Measurements from ENCODE around the gene SIGLEC9.

SIGLEC9 gene

DNA sequence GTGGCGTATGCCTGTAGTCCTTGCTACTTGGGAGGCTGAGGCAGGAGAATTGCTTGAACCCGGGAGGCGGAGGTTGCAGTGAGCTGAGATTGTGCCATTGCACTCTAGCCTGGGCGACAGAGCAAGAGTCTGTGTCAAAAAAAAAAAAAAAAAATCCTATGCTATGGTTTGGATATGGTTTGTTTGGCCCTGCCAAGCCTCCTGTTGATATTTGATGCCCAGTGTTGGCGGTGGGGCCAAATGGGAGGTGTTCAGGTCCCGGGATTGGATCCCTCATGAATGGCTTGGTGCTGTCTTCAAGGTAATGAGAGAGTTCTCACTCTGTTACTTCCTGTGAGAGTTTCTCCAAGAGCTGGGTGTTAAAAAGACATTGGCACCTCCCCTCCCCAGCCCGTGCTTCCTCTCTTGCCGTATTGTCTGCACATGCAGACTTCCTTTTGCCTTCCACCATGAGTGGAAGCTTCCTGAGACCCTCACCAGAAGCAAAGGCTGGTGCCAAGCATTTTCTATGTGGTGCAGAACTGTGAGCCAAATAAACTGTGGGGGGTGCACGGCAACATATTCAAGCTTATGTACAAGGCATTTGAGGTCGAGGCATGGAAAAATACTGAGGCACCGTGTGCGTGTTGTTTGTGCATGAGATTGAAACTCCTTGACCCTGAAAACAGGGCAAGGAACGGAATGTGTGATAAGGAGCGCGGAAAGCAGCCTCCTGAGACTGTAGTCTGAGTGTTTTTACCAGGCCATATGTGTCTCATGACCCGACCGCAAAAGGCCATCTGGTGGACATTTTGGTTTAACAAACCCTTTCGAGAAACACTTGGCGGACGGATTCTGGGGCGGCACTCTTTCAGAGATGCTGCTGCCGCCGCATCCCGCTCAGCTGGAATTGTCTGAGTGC lies 7.3 kb downstream of the SIGLEC9 start:
- H3K4me3 ChIP-seq (ENCODE audit: low read depth, low read length) = no peak overlapping the region
- TF ChIP-seq, protein P1, sequence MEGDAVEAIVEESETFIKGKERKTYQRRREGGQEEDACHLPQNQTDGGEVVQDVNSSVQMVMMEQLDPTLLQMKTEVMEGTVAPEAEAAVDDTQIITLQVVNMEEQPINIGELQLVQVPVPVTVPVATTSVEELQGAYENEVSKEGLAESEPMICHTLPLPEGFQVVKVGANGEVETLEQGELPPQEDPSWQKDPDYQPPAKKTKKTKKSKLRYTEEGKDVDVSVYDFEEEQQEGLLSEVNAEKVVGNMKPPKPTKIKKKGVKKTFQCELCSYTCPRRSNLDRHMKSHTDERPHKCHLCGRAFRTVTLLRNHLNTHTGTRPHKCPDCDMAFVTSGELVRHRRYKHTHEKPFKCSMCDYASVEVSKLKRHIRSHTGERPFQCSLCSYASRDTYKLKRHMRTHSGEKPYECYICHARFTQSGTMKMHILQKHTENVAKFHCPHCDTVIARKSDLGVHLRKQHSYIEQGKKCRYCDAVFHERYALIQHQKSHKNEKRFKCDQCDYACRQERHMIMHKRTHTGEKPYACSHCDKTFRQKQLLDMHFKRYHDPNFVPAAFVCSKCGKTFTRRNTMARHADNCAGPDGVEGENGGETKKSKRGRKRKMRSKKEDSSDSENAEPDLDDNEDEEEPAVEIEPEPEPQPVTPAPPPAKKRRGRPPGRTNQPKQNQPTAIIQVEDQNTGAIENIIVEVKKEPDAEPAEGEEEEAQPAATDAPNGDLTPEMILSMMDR (IDR thresholded peaks at IDR 0.05; ENCODE audit: low read depth, low read length) = no peak

DNA sequence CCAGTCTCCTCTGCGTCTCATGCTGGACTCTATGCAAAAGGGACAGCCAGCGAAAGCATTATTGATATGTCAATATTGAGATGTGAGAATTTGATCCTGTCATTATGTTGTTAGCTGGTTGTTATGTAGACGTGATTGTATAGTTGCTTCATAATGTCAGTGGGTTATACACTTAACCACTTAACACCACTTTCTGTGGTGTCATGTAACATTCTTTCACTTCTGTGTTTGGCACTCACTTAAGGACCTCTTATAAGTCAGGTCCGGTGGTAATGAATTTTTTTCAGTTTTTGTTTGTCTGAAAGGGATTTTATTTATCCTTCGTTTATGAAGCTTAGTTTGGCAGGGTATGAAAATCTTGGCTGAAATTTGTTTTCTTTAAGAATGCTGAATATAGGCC lies 10.3 kb downstream of the SIGLEC9 start:
- TF ChIP-seq, protein P1 (IDR thresholded peaks at IDR 0.05; ENCODE audit: low read depth, low read length) = no peak

DNA sequence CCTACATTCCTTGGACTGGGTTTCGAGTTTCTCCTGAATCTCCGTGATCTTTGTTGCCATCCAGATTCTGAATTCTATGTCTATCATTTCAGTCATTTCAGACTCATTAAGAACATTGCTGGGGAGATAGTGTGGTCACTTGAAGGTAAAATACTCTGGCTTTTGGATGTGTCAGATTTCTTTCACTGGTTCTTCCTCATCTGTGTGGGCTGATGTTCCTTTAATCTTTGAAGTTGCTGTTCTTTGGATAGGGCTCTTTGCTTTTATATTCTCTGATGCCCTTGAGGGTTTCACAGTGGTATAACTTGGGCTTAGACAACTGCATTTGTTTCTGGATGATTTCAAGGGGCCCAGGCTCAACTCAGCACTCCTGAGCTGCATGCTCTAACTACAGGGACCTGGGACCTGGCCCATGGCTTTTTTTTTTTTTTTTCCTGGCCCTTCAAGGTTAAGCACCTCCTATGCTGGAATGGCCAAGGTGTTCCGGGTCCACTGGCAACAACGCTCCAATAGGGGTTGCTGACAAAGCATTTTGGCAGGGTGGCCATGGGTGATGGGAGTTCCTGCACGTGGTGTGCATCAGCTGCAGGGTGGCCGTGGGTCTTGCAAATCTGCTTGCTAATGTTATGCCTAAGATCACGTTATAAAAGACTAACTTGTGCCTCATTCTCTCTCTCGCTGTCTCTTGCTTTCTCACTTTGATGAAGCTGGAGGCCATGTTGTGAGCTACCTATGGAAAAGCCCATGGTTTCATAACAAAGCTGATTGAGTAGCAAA lies 11.5 kb downstream of the SIGLEC9 start:
- TF ChIP-seq, protein P1 (IDR thresholded peaks at IDR 0.05; ENCODE audit: low read depth, low read length) = no peak
- H3K4me3 ChIP-seq (ENCODE audit: low read depth, low read length) = no peak overlapping the region

More for the DNA sequence above, 10.3 kb downstream of the SIGLEC9 start:
- H3K4me3 ChIP-seq (ENCODE audit: low read depth, low read length) = no peak overlapping the region

DNA sequence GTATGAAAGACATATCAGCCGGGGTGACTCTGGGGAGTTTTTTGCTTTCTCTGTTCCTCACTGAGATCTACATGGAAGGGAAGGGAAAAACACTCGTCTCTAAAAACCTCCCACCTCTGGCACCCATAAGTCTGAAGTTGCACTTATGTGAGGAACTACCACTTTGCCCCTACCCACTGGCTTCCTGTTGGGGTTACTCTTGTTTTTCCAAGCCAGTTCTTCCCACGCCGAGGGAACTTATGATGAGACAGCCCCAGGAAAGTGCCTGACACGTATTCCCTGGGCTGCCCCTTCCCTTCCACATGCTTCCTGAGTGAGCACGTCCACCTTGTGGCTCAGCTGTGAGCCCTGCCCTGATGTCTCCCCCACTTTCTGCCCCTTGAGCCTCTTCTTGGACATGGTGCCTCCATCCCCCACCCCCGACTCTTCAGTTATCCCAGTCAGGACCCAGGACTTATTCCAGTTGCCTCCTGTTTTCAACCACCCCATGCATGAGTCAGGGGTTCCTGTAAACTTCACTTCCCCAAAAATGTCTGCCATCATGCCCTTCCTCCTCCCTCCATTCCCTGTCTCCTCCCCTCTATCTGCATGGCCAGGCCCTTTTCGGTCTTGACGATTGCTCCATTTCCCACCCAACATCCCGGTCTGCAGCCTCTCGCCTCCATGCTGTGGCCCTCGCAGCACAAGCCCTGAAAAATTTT lies 12.3 kb downstream of the SIGLEC9 start:
- no peak overlapping the region for H3K4me3 ChIP-seq (ENCODE audit: low read depth, low read length)
- TF ChIP-seq, protein P1 (IDR thresholded peaks at IDR 0.05; ENCODE audit: low read depth, low read length) = no peak

DNA sequence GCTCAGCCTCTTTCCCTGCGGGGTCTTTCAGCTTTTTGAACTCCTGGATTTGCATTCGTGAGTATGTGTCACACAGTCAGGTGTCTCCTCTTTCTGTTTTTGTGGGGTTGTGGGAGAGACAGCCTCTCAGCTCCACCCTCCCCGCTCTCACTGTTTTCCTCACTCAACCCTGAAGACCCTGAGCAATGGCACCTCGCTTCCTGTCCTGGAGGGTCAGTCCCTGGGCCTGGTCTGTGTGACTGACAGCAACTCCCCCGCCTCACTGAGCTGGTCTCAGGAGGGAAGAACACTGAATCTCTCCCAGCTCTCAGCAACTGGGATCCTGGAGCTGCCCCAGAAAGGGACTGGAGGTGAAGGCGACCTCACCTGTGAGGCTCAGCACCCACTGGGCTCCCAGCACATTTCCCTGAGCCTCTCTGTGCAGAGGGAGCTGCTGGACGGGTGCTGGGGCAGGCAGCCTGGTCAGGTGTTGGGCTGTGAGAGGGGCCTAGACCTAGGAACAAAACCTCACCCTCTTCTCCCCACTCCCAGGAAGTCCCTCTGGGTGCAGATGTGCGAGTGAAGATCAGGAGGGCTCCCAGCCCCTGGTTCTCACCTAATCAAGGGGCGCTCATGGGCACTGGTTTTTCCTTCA lies 13.2 kb downstream of the SIGLEC9 start:
- TF ChIP-seq, protein P1 (IDR thresholded peaks at IDR 0.05; ENCODE audit: low read depth, low read length) = no peak

DNA sequence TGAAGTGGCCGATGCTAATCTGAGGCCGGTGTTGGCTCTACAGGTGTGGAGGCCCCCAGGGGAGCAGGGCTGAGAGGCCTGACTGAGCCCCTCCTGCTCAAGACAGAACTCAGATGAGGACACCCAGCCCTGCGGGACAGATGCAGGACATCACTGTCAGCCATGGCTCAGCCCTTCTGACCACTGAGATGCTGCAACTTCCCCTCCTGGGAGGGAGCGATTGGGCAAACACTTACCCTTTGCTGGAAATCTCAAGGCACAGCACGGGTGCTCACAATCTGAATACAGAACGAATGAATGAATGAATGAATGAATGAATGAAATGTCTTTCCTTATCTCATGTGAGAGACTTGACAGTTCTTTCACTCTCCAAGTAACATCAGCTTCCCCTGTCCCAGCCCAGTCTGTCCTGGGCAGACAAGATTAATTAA lies 13.9 kb downstream of the SIGLEC9 start:
- TF ChIP-seq, protein P1 (IDR thresholded peaks at IDR 0.05; ENCODE audit: low read depth, low read length) = no peak
- H3K4me3 ChIP-seq (ENCODE audit: low read depth, low read length) = no peak overlapping the region

More for the DNA sequence above, 13.2 kb downstream of the SIGLEC9 start:
- no peak overlapping the region for H3K4me3 ChIP-seq (ENCODE audit: low read depth, low read length)
